Ecto neural progenitor cell (in vitro differentiated cells): ENCODE data around the gene BTNL3.
"Not testable (repeated sequence)": the region's sequence is repeated elsewhere in the genome, so short reads cannot be mapped to it uniquely, and the experiment has no call there.

Source experiments
- DNase-seq: peaks from one replicate; pipeline ENCODE4 v3.0.0-alpha.2; 2018; ENCODE audit warnings: low spot score

Gene BTNL3

DNA sequence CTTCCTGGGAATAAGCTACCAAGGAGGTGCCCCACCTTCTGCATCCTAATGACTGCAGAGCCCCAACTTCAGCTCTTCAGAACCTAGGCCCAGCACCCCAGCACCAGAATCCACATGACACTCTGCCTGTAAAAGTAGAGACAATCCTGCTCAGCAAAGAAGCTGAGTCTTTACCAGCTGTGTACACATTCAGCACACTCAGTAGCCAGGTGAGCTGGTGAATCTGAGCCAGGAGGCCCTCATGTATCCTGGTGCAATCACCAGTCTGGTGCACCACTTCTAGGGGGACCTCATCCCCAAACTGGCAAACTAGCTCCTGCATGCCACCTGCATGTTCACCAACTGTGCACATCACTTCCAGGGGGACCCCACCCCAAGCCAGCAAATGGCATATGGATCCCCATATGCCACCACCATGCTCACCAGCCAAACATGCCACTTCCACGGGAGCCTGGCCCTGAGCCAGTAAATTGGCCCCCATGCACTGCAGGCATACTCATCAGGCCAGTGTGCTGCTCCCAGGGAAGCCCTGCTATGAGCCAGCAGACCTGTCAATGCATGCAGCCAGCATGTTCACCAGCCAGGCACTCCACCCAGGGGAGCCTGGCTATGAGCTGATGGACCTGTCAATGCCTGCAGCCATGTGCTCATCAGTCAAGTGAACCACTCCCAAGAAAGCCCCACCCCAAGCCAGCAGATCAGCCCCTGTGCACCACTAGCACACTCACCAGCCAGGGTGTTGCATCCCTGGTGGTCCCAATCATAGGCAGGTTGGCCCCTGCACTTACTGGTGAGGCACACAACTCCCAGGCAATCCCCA is 35.8 kb downstream of the BTNL3 start:
- no peak for DNase-seq

DNA sequence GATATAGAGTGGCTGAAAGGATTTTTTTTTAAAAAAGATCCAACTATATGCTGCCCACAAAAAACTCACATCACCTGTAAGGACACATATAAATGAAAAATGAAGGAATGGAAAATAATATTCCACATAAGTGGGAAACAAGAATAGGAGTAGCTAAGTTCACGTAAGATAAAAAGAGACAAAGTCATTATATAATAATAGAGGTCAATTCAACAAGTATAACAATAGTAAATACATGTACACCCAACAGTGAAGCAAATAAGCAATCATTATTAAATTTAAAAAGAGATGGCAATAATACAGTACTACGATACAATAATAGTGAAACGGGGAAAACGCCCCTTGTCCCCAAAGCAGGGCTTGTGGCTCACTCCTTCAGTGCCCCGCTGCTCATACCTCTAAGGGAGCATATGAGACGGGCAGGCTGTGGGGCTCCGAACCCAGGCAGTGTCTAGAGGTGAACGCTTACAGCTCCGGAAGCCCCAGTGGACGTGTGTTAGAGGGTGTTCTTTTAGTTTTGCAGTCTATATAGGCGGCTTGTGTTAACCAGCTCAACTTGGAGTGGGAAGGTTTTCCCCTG is 38.9 kb downstream of the BTNL3 start:
- no peak for DNase-seq

DNA sequence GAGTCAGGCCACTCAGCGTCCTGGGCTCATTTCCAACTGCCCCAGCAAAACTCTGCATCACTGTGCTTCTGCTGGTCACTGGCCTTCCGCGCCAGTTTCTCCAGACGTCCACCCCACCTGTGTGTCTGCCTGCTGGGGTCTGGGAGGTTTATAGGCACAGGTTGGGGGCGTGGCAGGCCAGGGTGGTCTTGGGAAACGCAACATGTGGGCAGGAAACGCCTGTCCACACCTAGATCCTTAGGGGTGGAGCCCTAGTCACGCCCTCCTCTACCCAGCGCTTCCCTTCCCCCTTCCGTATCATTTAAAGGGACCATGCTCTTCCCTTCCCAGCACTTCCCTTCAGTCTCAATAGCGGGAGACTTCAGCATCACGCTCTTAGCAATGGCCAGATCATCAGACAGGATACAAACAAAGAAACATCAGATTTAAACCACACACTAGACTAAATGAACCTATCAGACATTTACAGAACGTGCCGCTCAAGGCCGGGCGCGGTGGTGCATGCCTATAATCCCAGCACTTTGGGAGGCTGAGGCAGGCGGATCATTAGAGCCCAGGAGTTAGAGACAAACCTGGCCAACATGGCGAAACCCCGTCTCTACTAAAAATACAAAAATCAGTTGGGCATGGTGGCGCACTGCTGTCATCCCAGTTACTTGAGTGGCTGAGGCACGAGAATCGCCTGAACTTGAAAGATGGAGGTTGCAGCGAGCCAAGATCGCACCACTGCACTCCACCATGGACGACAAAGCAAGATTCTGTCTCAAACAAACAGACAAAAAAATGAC is 39.6 kb downstream of the BTNL3 start:
- DNase-seq, result no peak

DNA sequence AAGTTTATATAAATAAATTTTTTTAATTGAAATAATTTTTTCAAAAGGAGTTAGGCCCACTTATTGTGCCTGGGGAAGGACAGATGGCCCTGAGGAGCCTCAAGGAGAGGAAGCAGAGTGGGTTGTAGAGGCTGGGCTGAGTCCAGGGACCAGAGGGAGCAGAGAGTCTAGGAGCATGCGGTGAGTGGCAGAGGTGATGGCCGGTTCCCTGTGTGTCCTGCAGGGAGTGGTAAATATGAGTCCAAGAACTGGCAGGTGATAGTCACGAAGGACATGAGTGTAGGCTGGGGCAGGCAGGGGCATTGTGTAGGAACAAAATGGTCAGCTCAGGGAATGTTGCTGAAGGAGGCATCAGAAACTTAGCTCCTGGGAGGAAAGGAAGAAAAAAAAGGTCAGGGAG is 43.1 kb downstream of the BTNL3 start:
- no peak for DNase-seq

DNA sequence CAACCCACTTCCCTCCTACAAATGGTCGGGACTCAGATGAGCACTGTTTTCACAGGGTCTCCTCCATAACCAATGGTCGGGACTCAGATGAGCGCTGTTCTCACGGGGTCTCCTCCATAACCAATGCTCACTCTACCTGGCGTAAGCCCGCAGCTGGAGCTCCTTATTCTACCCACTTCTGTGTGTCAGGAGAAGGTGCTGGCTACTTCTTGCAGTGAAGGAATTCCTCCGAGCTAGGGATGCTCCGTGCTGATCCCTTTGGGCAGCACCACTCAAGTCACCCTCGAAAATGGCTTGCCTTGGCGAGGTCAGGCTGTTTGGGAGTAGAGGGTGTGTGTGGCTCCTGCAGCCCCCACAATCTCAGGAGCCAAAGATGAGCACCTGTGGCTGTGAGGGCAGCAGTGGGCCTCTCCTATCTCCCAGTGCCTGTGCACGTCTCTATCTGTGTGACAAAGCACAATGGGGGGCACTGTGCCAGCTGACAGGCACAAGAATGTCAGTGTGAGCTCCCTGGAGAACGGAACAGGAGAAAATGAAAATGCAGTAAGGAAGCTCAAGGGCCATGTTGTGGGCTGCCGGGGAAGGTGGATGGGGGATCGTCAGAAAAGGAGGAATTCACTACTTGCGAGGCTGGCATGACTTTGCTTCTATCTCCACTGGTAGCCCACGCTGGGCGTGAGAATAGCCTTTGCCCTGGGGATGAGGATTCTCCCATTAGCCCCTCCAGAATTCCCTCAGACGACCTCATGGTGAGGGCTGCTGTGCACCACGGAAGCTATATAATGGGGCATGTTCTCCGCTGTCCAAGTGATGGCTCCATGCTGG is 47.6 kb downstream of the BTNL3 start:
- DNase-seq, result no peak

DNA sequence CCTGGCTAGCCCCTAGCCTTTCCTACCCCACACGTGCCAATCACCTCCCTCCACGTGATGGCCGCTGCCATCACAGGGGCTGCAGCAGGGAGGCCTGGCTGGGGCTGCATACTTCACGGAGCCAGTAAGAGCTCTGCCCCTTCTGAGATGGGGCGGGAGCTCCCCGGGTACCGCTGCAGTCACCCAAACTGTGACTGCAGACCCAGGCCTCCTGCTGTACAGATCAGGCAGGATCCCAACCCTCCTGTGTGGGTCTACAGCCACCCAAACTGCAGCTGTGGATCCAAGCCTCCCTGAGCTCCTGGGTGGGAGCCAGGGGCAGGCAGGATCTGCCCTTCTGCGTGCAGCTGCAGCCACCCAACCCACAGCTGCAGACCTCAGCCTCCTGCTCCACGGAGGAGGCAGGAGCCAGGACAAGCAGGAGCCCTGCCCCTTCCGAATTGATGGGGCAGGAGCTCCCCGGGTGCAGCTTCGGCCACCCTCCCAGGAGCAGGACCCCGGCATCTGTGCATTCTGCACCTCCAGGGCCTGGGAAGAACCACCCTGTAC is 48.2 kb downstream of the BTNL3 start:
- no peak for DNase-seq

DNA sequence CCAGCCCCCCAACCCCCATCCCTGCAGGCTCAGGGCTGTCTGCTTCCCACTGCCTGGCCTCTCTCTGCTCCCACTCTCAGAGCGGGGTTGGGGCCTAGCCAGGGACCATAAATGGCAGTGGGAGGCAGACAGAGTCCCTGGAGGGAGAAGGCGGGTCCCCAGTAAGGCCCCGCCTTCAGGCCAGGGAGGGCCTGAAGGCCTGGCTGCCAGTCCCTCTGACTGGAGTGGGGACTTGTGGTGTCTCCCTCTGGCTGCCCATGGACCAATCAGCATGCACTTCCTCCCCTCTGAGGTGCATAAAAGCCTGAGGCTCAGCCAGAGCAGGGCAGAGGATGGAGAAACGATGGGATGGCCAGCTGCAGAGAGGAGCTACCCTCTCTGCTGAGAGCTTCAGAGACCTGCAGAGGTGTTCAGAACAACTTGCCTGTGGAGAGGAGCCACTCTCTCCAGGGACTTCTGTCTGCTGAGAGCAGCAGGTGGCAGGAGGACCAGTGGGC is 48.8 kb downstream of the BTNL3 start:
- DNase-seq, result no peak

DNA sequence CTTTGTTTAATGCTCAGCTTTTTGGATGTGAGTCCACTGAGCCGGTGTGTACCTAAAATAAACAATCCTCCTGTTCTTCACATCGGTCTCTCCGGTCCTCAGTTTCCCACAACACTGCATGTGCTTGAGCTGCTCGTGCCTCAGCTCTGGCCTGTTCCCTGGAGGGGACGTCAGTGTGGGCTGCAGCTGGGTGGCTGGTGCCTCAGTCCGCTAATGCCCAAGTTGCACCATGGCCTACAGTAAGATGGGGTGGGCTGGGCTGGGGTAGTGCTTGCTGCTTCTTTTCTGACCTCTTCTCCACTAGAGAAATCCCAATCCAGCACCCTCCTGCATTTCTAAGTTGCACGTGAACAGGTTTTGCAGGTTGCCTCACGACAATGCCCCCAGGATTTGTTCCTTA is 50.8 kb downstream of the BTNL3 start:
- no peak for DNase-seq

DNA sequence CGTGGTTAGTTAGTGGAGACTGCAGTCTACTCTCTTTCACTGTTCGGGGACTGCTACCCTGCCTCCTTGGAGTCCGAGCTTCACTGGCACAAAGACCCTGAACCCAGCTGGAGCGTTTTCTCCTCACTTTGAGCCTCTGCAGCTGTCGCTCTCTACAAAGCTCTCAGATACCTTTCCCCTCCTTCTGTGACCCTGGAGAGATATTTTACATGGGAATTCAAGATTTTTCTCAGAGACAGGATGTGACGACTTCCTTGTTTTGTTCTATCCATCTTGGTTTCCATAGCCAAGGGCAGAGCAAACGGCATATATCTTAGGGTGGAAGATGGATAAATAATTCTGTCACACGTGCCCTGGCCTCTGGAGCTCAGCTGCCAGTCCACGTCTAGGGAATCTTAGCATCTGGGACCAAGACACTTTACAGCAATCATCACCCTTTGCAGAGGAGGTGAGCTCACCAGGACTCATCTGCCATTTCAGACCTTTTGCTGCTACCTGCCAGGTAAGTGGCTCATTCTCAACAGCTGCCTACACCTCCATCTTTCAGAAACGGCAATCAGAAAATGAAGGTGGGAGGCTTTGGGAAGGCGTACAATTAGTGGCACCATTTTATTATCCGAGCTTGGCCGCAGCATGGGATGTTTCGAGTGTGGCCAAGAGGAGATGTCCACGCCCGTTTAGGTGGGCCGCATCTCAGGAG is 51.4 kb downstream of the BTNL3 start, which contains the start of gene BTNL9:
BTNL9 (plus strand) TSS at position 336 of the 700 bp plus-strand sequence. CDS start 5,224 bp downstream, outside the sequence.
- no peak for DNase-seq

DNA sequence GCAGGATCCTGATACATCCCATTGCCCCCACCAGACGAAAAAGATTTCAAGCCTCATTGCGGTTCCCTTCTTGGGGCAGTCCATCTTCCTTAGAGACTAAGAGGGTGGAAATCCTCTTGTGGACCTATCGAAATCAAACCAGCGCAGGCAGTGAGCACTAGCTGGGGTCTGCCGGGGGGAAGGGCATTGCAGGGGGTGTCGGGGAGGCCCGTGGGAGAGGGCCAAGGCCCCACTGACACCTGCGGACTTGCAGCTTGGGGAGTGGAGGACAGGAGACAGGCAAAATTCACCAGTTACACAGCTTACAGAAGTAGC is 51.9 kb downstream of the BTNL3 start:
- DNase-seq, result no peak

DNA sequence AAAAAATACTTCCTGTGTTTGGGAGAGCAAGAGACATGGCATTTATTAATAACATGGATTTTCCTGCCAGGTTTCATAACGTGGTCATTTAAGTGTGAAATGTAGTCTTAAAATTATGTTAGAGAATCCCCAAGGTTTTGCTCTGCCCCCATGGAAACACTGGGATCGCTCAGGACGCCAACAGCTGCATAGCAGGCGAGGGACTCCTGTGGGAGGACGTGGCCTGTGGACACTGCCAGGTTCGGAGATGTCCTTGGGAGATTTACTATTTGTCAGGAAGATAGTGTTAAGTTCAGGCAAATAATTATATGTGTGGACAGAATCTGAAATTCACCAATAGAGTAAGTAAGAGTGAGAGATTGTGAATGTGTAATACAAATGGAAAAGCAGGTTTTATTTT is 52.4 kb downstream of the BTNL3 start:
- no peak for DNase-seq

DNA sequence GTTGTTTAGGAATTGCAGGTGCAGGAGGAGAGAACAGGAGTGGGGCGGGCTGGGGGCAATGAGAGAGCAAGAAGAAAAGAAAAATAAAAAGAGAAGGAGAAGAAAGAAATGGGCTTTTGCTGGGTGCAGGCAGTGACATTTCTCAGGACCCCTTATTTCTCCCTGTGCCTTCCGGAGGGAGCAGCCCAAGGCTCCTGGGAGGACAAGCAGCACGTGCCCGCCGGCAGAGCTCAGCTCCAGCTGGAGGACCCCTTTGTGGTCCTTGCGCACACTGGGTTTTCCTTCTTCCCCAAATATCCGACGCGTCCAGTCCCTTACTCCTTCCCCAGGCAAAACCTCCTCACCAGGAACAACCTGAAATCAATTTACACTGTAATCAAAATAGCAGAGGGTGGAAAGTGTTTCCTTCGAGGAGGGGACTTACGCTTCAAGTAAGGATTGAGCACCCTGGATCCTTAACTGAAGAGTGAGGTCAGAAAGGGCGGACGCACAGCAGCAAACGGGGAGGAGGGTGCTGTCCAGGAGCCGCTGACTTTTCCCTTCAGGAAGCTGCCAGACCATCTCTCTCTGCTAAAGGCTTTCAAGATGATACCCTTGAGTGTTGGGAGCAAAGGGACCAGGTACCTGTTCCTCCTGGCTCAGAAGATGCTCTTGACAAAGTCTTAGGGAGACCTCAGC is 53.5 kb downstream of the BTNL3 start:
- DNase-seq, result no peak

DNA sequence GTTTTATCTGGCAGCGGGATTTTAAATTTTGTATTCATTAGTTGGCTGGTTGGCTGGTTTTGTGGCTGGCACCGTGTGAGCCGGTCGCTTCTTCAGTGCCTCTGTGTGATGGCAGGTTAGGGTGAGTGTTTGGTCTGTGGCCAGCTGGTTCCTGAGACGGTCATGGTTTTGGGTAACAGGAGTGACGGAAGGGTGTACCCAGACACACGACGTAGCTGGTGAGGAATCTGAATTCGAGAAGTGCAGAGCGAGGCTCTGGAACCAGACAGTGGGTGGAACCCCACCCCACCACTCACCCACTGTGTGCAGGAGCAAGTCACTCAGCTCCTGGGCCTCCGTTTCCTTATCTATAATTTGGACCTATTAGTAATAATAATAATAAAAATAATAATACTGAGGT is 54.1 kb downstream of the BTNL3 start:
- no peak for DNase-seq

DNA sequence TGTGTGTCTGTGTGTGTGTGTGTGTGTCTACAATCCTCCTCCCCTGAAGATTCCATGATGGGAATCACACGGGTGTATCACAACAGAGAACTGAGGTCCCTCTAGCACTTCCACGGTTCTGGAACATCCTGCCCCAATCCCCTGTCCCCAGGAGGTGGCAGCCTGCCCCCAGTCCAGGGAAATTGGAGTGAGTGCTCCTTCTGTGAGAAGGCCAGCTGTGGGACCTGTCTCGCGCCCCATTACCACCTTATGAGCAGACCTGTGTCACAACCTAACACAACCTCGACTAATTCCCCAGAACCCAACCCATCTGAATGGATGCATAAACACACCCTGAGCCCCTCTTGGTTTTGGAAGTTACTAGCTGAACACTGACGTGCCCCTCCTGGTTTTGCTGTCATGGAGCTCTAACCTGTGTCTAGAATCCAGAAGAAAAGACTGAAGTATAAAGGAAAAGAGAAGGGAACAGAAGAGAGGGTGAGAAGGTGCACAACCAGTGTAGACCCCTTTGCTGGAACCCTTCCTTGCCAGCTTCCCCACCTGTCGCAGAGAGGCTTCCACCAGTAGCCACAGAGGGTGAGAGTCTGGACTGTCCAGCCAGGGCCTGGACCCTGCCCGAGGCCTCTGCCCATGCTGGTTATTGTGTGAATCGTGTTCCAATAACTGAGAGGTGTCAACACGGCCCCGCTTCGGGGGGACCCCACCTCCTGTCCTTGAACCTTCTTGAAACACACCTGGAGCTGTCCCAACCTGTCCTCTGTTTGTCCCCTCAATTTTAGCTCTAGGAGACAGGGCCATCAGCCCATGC is 54.8 kb downstream of the BTNL3 start:
- DNase-seq, result peak; percentile 33

DNA sequence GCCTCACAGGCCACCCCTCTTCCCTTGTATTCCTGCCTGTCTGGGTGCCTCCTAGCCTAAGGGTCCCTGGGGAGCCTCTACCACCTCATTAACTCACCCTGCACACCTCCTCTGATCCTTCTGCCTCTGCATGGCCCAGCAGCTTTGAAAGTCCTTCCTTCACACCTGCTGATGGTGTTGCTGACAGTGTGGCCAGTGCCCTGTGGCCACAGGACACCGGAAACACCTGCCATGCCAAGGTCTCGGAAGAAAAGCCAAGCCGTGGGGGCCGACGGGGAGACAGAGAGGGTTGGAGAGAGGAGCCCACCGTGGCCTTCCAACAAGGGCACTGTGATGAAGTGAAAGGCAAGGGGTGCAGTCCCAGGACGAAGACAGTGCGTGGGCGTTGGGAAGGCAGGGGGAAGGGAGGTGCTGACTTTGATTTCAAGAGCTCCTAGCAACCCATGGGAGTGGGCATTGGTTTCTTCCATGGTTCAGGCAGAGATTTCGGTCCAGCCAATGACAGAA is 55.5 kb downstream of the BTNL3 start:
- DNase-seq, result no peak

DNA sequence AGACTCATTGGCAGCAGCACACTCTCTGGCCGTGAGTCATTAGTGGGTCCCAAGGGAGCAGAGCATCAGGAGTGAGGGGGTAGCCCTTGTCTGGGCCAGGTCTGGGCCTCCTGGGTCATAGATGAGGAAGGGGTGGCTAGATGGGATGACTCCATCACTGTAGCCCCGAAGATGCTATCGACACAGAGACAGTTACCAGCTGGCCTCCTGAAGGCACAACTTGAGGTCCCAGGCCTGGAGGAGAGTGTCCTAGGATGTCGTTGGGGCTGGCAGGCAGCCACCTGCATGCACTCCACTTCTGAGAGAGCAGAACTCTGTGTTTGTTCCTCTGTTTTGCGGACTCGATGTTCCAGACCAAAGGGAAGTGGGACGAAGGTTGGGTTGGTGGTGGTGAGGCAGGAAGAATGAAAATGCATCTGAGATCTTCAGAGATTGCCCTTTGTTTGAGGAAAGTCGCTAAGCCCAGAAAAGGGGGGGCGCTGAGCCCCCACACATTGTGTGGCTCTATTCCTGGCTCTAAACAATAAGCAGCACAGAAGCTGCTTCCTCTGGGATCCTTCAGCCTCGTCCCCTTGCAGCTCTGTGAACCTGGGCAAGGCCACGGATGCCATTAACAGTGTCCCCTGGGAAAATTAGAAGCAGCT is 56.1 kb downstream of the BTNL3 start:
- no peak for DNase-seq

DNA sequence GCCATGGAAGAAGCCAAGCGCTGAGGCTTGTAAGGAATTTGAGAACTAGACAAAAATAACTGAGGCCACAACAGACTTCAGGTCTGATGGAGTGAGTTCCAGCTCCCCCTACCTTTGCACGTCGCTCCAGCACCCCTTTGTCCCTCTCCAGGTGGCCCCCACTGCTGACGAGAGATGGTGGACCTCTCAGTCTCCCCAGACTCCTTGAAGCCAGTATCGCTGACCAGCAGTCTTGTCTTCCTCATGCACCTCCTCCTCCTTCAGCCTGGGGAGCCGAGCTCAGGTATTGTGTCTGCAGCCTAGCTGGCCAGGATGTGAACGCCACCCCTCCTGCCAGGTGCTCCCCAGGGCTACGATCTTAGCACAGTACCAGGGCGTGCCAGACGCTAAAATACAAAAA is 56.7 kb downstream of the BTNL3 start:
- no peak for DNase-seq

DNA sequence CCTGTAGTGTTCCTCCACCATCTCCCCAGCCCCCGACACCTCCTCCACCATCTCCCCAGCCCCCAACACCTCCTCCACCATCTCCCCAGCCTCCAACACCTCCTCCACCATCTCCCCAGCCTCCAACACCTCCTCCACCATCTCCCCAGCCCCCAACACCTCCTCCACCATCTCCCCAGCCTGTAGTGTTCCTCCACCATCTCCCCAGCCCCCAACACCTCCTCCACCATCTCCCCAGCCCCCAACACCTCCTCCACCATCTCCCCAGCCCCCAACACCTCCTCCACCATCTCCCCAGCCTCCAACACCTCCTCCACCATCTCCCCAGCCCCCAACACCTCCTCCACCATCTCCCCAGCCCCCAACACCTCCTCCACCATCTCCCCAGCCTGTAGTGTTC is 57.2 kb downstream of the BTNL3 start:
- not testable (repeated sequence) for DNase-seq

DNA sequence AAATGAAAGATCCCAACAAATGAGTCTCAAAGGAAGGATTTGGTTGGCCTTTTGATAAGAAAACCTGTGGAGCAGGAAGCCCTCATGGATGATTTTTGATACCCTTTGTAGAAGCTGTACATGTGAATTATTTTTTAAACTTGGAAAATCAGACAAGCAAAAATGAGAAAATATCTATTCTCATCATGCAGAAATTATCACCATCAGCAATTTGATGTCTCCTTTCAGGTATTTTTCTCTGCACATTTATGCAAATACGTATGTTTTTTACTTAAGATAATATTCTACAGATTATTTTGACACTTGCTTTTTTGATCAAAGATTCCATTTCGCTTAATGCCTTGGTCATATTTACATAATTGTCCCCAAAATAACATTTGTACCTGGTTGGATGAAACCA is 58.6 kb downstream of the BTNL3 start:
- no peak for DNase-seq
